ENCODE data around the gene MYOF.
"Not testable (repeated sequence)": the region's sequence is repeated elsewhere in the genome, so short reads cannot be mapped to it uniquely, and the experiment has no call there.

MYOF gene

GRCh38 chr10:93393211-93393610, 88.9 kb downstream of the MYOF start:
- no peak for DNase-seq (ENCODE audit: low read depth in 2 of 2, low spot score in 1 of 2)

GRCh38 chr10:93392121-93392520, 90.0 kb downstream of the MYOF start:
- DNase-seq (ENCODE audit: low read depth in 2 of 2, low spot score in 1 of 2): no peak

GRCh38 chr10:93390306-93391090, 91.6 kb downstream of the MYOF start:
- DNase-seq (ENCODE audit: low read depth in 2 of 2, low spot score in 1 of 2): no peak

- no peak for DNase-seq (ENCODE audit: low read depth in 2 of 2, low spot score in 1 of 2)
Observed at GRCh38 chr10:93386631-93387369, 95.3 kb downstream of the MYOF start.

- no peak for DNase-seq (ENCODE audit: low read depth in 2 of 2, low spot score in 1 of 2)
Observed at GRCh38 chr10:93385345-93385744, 96.8 kb downstream of the MYOF start.

GRCh38 chr10:93384006-93384405, 98.1 kb downstream of the MYOF start:
- no peak for DNase-seq (ENCODE audit: low read depth in 2 of 2, low spot score in 1 of 2)

GRCh38 chr10:93383562-93383981, 98.6 kb downstream of the MYOF start:
- no peak for DNase-seq (ENCODE audit: low read depth in 2 of 2, low spot score in 1 of 2)

GRCh38 chr10:93379731-93380575, 102.2 kb downstream of the MYOF start:
- DNase-seq (ENCODE audit: low read depth in 2 of 2, low spot score in 1 of 2): no peak

GRCh38 chr10:93378997-93379730, 103.0 kb downstream of the MYOF start:
- no peak for DNase-seq (ENCODE audit: low read depth in 2 of 2, low spot score in 1 of 2)

GRCh38 chr10:93378039-93378438, 104.1 kb downstream of the MYOF start:
- no peak for DNase-seq (ENCODE audit: low read depth in 2 of 2, low spot score in 1 of 2)

GRCh38 chr10:93376372-93377293, 105.5 kb downstream of the MYOF start:
- no peak for DNase-seq (ENCODE audit: low read depth in 2 of 2, low spot score in 1 of 2)

GRCh38 chr10:93370961-93371360, 111.2 kb downstream of the MYOF start:
- no peak for DNase-seq (ENCODE audit: low read depth in 2 of 2, low spot score in 1 of 2)

GRCh38 chr10:93369588-93370164, 112.5 kb downstream of the MYOF start:
- no peak for DNase-seq (ENCODE audit: low read depth in 2 of 2, low spot score in 1 of 2)

- DNase-seq (ENCODE audit: low read depth in 2 of 2, low spot score in 1 of 2): no peak
Observed at GRCh38 chr10:93368210-93368609, 113.9 kb downstream of the MYOF start.

GRCh38 chr10:93367664-93368063, 114.5 kb downstream of the MYOF start:
- no peak for DNase-seq (ENCODE audit: low read depth in 2 of 2, low spot score in 1 of 2)

- no peak for DNase-seq (ENCODE audit: low read depth in 2 of 2, low spot score in 1 of 2)
Observed at GRCh38 chr10:93364966-93365365, 117.2 kb downstream of the MYOF start.

GRCh38 chr10:93363891-93364648, 118.1 kb downstream of the MYOF start:
- no peak for DNase-seq (ENCODE audit: low read depth in 2 of 2, low spot score in 1 of 2)

- not testable (repeated sequence) for DNase-seq (ENCODE audit: low read depth in 2 of 2, low spot score in 1 of 2)
Observed at GRCh38 chr10:93358398-93358797, 123.7 kb downstream of the MYOF start.

GRCh38 chr10:93357680-93358079, 124.5 kb downstream of the MYOF start:
- no peak for DNase-seq (ENCODE audit: low read depth in 2 of 2, low spot score in 1 of 2)

Measured in stimulated activated CD8-positive, alpha-beta memory T cell treated with anti-CD3 and anti-CD28 coated beads, Interleukin-4, amount 100 ng/mL, for 4 hours (primary cell).